ENCODE data around the gene RAET1L. TPM values are rescaled to one million over a fixed set of nuclear protein-coding genes. Genes with fewer than 3 reads are reported as not detected.
"Not testable (repeated sequence)": the region's sequence is repeated elsewhere in the genome, so short reads cannot be mapped to it uniquely, and the experiment has no call there.

Gene RAET1L
- total and polyA plus RNA-seq, 11 donors: not detected

DNA sequence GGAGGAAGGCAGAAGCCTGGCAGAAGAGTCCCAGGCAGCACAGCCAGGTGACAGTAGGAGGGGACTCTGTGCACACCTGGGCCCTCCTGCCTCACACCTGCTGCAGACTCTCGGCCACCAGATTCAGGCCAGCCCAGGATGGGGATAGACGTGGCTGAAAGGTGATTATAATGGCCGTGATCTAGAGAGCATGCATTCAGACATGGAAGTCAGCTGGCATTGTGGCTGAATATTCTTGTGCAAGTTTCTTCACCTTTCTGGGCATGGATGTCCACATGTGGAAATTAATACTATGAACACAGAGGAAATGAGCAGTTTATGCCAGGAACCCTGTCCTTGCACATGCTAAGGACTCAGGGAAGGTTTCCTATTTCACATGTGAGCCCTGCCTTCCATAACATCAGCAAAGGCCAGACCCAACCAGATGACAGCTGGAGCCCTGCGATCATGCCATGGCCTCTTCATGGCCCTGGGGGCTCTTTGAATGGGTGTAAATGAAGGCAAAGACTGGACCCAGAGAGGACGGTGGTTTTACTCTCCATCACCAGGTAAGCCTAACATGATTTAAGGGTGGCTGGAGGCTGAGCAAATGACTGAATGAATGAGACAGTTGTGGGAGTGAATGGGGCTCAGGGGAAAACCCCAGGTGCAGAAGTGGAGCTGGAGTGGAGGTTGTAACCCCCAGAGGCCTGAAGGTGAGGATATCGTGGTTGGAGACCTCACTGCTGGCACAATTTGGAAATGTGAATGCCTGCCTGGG is 2.7 kb upstream of the RAET1L start:
- Histone ChIP-seq H3K4me3 (no peak overlapping the region), H3K36me3 (no peaks in the 10 kb centered on the region), H3K27me3 (peaks cover 9 to 45% (median 28%) of the 10 kb centered on the region in 9 donors), H3K27ac (no peak overlapping the region), H3K4me1 (peaks cover 0 to 14% (median 11%) of the 10 kb centered on the region in 12 donors), H3K9me3 (no peaks in the 10 kb centered on the region)
- intact Hi-C loops (cut with DNase I): loop anchor here in 1 of 10 donors (10.0 kb wide), 1 partner anchor 193 kb away; no protein-coding TSS in a partner anchor
- TF ChIP-seq CTCF (IDR thresholded peaks at IDR 0.05): no peak
- no peak for TF ChIP-seq POLR2A (IDR thresholded peaks at IDR 0.05)
- DNase-seq: no peak
- ATAC-seq: no peak
- 82 to 88% (median 84%) methylated on average over 6 of the region's 6 CpGs for WGBS, 4 donors

- 80 to 90% (median 84%) methylated on average over 6 to 9 of the region's 9 CpGs for WGBS, 4 donors
- Histone ChIP-seq H3K36me3 (no peaks in the 10 kb centered on the region), H3K4me1 (peaks cover 0 to 14% (median 11%) of the 10 kb centered on the region in 12 donors), H3K4me3 (no peak overlapping the region), H3K27ac (no peak overlapping the region), H3K9me3 (no peaks in the 10 kb centered on the region), H3K27me3 (peaks cover 9 to 45% (median 28%) of the 10 kb centered on the region in 9 donors)
- TF ChIP-seq POLR2A (IDR thresholded peaks at IDR 0.05) (no peak), CTCF (IDR thresholded peaks at IDR 0.05) (no peak)
- DNase-seq: no peak
- intact Hi-C loops (cut with DNase I): loop anchor here in 1 of 10 donors (10.0 kb wide), 1 partner anchor 192 kb away; no protein-coding TSS in a partner anchor
- ATAC-seq: no peak
These were observed 1.9 kb upstream of the RAET1L start for GRCh38 chr6:150026976-150027805.

GRCh38 chr6:150024646-150025155 is 631 bp downstream of the RAET1L start:
- Histone ChIP-seq H3K4me3 (no peak overlapping the region), H3K27me3 (peaks cover 9 to 45% (median 28%) of the 10 kb centered on the region in 9 donors), H3K9me3 (no peaks in the 10 kb centered on the region), H3K36me3 (no peaks in the 10 kb centered on the region), H3K27ac (no peak overlapping the region), H3K4me1 (peaks cover 0 to 14% (median 11%) of the 10 kb centered on the region in 12 donors)
- no peak for DNase-seq
- TF ChIP-seq POLR2A (IDR thresholded peaks at IDR 0.05) (no peak), CTCF (IDR thresholded peaks at IDR 0.05) (no peak)
- intact Hi-C loops (cut with DNase I): loop anchor here in 1 of 10 donors (10.0 kb wide), 1 partner anchor 190 kb away; no protein-coding TSS in a partner anchor
- 37 to 47% (median 39%) methylated on average over 11 of the region's 11 CpGs for WGBS, 4 donors
- no peak for ATAC-seq

GRCh38 chr6:150024021-150024420 is 1.3 kb downstream of the RAET1L start:
- not testable (repeated sequence) for DNase-seq, H3K36me3 ChIP-seq, H3K9me3 ChIP-seq, H3K4me3 ChIP-seq, ATAC-seq, H3K27ac ChIP-seq
- Histone ChIP-seq H3K4me1 (peaks cover 0 to 14% (median 11%) of the 10 kb centered on the region in 12 donors), H3K27me3 (peaks cover 9 to 47% (median 31%) of the 10 kb centered on the region in 9 donors)
- WGBS, 4 donors: 76 to 80% (median 78%) methylated on average over 1 to 2 of the region's 2 CpGs; no CpG with 5 or more reads in 1 of the 4 donors
- intact Hi-C loops (cut with DNase I): loop anchor here in 1 of 10 donors (10.0 kb wide), 1 partner anchor 189 kb away; no protein-coding TSS in a partner anchor

- Histone ChIP-seq H3K4me1 (peaks cover 0 to 14% (median 11%) of the 10 kb centered on the region in 12 donors), H3K27me3 (peaks cover 7 to 56% (median 43%) of the 10 kb centered on the region in 9 donors)
- H3K36me3 ChIP-seq, ATAC-seq, H3K4me3 ChIP-seq, DNase-seq, H3K27ac ChIP-seq, H3K9me3 ChIP-seq: not testable (repeated sequence)
- 85 to 95% (median 88%) methylated on average over 2 to 3 of the region's 6 CpGs for WGBS, 4 donors
- intact Hi-C loops (cut with DNase I): loop anchor here in 1 of 10 donors (10.0 kb wide), 1 partner anchor 187 kb away; no protein-coding TSS in a partner anchor
These were observed 3.5 kb downstream of the RAET1L start for GRCh38 chr6:150021870-150022269.
